NCI-H510A treated with DMSO at 0.1 percent for 48 hours (cell line): Measurements from ENCODE around the gene CAPN13.

ENCODE experiments used
- DNase-seq: peaks from one replicate; lab custom pipeline; 2025; lab: John Stamatoyannopoulos, UW

The CAPN13 gene

GRCh38 chr2:30730736-30731647 lies 76.3 kb downstream of the CAPN13 start:
- no peak for DNase-seq

GRCh38 chr2:30729031-30729430 lies 78.2 kb downstream of the CAPN13 start:
- no peak for DNase-seq

- DNase-seq = no peak
Observed at GRCh38 chr2:30722936-30723725, 84.1 kb downstream of the CAPN13 start.

- no peak for DNase-seq
Observed at GRCh38 chr2:30721668-30722647, 85.3 kb downstream of the CAPN13 start.

- DNase-seq = no peak
Observed at GRCh38 chr2:30721241-30721640, 86.0 kb downstream of the CAPN13 start.

- DNase-seq = no peak
Observed at GRCh38 chr2:30717081-30717650, 90.1 kb downstream of the CAPN13 start.

- DNase-seq = no peak
Observed at GRCh38 chr2:30716123-30716900, 90.9 kb downstream of the CAPN13 start.

- no peak for DNase-seq
Observed at GRCh38 chr2:30714811-30715709, 92.2 kb downstream of the CAPN13 start.

GRCh38 chr2:30713698-30714097 lies 93.5 kb downstream of the CAPN13 start:
- DNase-seq = no peak

- peak; percentile 85 for DNase-seq
Observed at GRCh38 chr2:30711646-30712085, 95.6 kb downstream of the CAPN13 start.

- no peak for DNase-seq
Observed at GRCh38 chr2:30710461-30710860, 96.8 kb downstream of the CAPN13 start.

GRCh38 chr2:30710016-30710415 lies 97.2 kb downstream of the CAPN13 start:
- DNase-seq = no peak

- DNase-seq = no peak
Observed at GRCh38 chr2:30709516-30709915, 97.7 kb downstream of the CAPN13 start.

GRCh38 chr2:30708491-30709290 lies 98.6 kb downstream of the CAPN13 start:
- DNase-seq = no peak

- DNase-seq = no peak
Observed at GRCh38 chr2:30707304-30707903, 99.8 kb downstream of the CAPN13 start.

GRCh38 chr2:30706534-30707303 lies 100.5 kb downstream of the CAPN13 start:
- peak; percentile 48 for DNase-seq

GRCh38 chr2:30705711-30706533 lies 101.3 kb downstream of the CAPN13 start:
- DNase-seq = no peak
